SK-N-SH treated with all-trans-retinoic acid at 6 μM for 48 hours (cell line): ENCODE results near the gene SRBD1.

Source experiments
- ATAC-seq: fragments of 200-7000 bp; cut with Tn5 transposase; 3 replicates; pipeline ENCODE4 v1.9.1; 2020; ENCODE audit warnings: mild to moderate bottlenecking, moderate library complexity
- ARNTL ChIP-seq: fragments of 450-650 bp; formaldehyde crosslinking; IDR thresholded peaks from 2 replicates; pipeline ENCODE4 v1.5.0; 2020; ENCODE audit warnings: low read depth, mild to moderate bottlenecking, moderate library complexity, borderline replicate concordance
- BACH2 ChIP-seq: fragments of 250-450 bp; sonication (Bioruptor Pico); IDR thresholded peaks from 2 replicates; pipeline ENCODE4 v1.9.0; 2021; ENCODE audit warnings: mild to moderate bottlenecking, borderline replicate concordance
- CSRNP3 ChIP-seq: fragments of 250-450 bp; sonication (Bioruptor Pico); IDR thresholded peaks from 2 replicates; pipeline ENCODE4 v1.5.1; 2021; ENCODE audit warnings: mild to moderate bottlenecking, moderate library complexity
- ESRRG ChIP-seq: fragments of 250-450 bp; sonication (Bioruptor Pico); IDR thresholded peaks from 2 replicates; pipeline ENCODE4 v1.6.1; 2021; ENCODE audit warnings: mild to moderate bottlenecking
- GLIS3 ChIP-seq: fragments of 250-450 bp; sonication (Bioruptor Pico); IDR thresholded peaks from 2 replicates; pipeline ENCODE4 v1.5.0; 2020; ENCODE audit warnings: mild to moderate bottlenecking, moderate library complexity
- ISL1 ChIP-seq: fragments of 250-450 bp; sonication (Bioruptor Pico); IDR thresholded peaks from 2 replicates; pipeline ENCODE4 v2.1.2; 2022; ENCODE audit warnings: mild to moderate bottlenecking, moderate library complexity
- OSR1 ChIP-seq: fragments of 250-450 bp; sonication (Bioruptor Pico); IDR thresholded peaks from 2 replicates; pipeline ENCODE4 v1.8.0; 2022; ENCODE audit warnings: moderate library complexity, mild to moderate bottlenecking, inconsistent platforms
- PATZ1 ChIP-seq: fragments of 250-450 bp; sonication (Bioruptor Pico); IDR thresholded peaks from 2 replicates; pipeline ENCODE4 v1.8.0; 2020; ENCODE audit warnings: mild to moderate bottlenecking, moderate library complexity, borderline replicate concordance
- RARB ChIP-seq: fragments of 250-450 bp; sonication (Bioruptor Pico); IDR thresholded peaks from 2 replicates; pipeline ENCODE4 v1.8.0; 2021; ENCODE audit warnings: mild to moderate bottlenecking, moderate library complexity
- SNAI2 ChIP-seq: fragments of 250-450 bp; sonication (Bioruptor Pico); IDR thresholded peaks from 2 replicates; pipeline ENCODE4 v1.5.0; 2020; ENCODE audit warnings: mild to moderate bottlenecking, moderate library complexity
- TCF4 ChIP-seq: fragments of 250-450 bp; sonication (Bioruptor Pico); IDR thresholded peaks from 2 replicates; pipeline ENCODE4 v1.8.0; 2021; ENCODE audit warnings: mild to moderate bottlenecking, moderate library complexity, borderline replicate concordance
- TOX ChIP-seq: fragments of 250-450 bp; sonication (Bioruptor Pico); IDR thresholded peaks from 2 replicates; pipeline ENCODE4 v1.8.0; 2021; ENCODE audit warnings: mild to moderate bottlenecking, moderate library complexity, borderline replicate concordance
- ZC3H10 ChIP-seq: fragments of 250-450 bp; sonication (Bioruptor Pico); IDR thresholded peaks from 2 replicates; pipeline ENCODE4 v1.5.1; 2021; ENCODE audit warnings: mild to moderate bottlenecking, moderate library complexity
- ZFP3 ChIP-seq: fragments of 250-450 bp; sonication (Bioruptor Pico); IDR thresholded peaks from 2 replicates; pipeline ENCODE4 v1.5.0; 2020; ENCODE audit warnings: mild to moderate bottlenecking, moderate library complexity
- ZFP30 ChIP-seq: fragments of 450-650 bp; formaldehyde crosslinking; IDR thresholded peaks from 2 replicates; pipeline ENCODE4 v1.5.0; 2022; ENCODE audit warnings: mild to moderate bottlenecking, moderate library complexity
- ZNF565 ChIP-seq: fragments of 450-650 bp; formaldehyde crosslinking; conservative IDR thresholded peaks from 2 replicates; pipeline ENCODE4 v1.5.0; 2020; ENCODE audit warnings: low read depth, mild to moderate bottlenecking, moderate library complexity
- ZNF70 ChIP-seq: fragments of 450-650 bp; formaldehyde crosslinking; IDR thresholded peaks from 2 replicates; pipeline ENCODE4 v1.5.0; 2020; ENCODE audit warnings: mild to moderate bottlenecking, moderate library complexity
- ZNF8 ChIP-seq: fragments of 450-650 bp; formaldehyde crosslinking; IDR thresholded peaks from 2 replicates; pipeline ENCODE4 v1.5.0; 2020; ENCODE audit warnings: mild to moderate bottlenecking, moderate library complexity
- TF ChIP-seq, protein P1 (sequence below): fragments of 250-450 bp; sonication (Bioruptor Pico); IDR thresholded peaks from 2 replicates; pipeline ENCODE4 v1.5.0; 2020; ENCODE audit warnings: mild to moderate bottlenecking, moderate library complexity
- TF ChIP-seq, protein P2 (sequence below): fragments of 250-450 bp; sonication (Bioruptor Pico); IDR thresholded peaks from 2 replicates; pipeline ENCODE4 v1.5.1; 2020; ENCODE audit warnings: low read depth, mild to moderate bottlenecking, moderate library complexity
- TF ChIP-seq, protein P3 (sequence below): fragments of 250-450 bp; sonication (Bioruptor Pico); IDR thresholded peaks from 2 replicates; pipeline ENCODE4 v1.8.0; 2021; ENCODE audit warnings: low read depth, mild to moderate bottlenecking, moderate library complexity, borderline replicate concordance

SRBD1 gene

GRCh38 chr2:45582522-45582921 lies 28.5 kb downstream of the SRBD1 start:
- no peak for TF ChIP-seq SNAI2 (CRISPR knock-in tag)

DNA sequence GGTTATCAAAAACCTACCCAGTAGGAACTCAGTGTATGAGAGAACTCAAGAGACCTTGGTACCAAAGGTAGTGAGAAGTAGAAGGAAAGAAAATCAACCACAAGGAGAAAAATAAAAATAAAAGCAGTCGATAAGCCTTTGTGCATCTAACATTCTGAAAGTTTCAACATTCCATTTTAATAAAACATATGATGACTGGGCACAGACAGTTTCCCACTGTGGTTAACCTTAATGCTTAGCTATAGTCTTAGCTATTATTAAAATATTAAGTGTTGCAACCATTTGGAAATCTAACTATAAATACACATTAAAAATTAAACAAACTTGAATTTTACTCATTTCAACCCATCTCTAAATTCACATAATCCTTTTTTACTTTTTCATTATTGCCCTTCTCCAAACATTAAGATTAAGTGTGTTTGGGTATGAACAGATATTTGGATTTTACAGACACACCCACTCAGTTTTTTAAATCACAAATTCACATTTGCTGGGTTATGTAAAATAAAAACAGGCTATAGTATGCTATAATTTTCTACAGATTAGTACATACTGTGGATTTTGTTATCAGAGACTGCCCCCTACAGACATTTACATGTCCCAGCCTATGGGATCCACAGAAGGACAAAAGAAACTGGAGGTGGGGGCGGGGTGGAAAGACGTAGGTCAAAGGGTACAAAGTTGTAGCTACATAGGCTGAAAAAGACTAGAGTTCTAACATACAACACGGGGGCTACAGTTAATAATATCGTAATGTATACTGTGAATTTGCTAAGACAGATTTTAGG lies 32.8 kb downstream of the SRBD1 start:
- TF ChIP-seq ZFP30 (CRISPR knock-in tag) (no peak), ISL1 (CRISPR knock-in tag) (no peak), ZFP3 (CRISPR knock-in tag) (no peak), TOX (CRISPR knock-in tag) (no peak), TCF4 (no peak), OSR1 (no peak), BACH2 (CRISPR knock-in tag) (no peak), ZNF70 (CRISPR knock-in tag) (no peak), PATZ1 (CRISPR knock-in tag) (no peak)
- TF ChIP-seq, protein P1, sequence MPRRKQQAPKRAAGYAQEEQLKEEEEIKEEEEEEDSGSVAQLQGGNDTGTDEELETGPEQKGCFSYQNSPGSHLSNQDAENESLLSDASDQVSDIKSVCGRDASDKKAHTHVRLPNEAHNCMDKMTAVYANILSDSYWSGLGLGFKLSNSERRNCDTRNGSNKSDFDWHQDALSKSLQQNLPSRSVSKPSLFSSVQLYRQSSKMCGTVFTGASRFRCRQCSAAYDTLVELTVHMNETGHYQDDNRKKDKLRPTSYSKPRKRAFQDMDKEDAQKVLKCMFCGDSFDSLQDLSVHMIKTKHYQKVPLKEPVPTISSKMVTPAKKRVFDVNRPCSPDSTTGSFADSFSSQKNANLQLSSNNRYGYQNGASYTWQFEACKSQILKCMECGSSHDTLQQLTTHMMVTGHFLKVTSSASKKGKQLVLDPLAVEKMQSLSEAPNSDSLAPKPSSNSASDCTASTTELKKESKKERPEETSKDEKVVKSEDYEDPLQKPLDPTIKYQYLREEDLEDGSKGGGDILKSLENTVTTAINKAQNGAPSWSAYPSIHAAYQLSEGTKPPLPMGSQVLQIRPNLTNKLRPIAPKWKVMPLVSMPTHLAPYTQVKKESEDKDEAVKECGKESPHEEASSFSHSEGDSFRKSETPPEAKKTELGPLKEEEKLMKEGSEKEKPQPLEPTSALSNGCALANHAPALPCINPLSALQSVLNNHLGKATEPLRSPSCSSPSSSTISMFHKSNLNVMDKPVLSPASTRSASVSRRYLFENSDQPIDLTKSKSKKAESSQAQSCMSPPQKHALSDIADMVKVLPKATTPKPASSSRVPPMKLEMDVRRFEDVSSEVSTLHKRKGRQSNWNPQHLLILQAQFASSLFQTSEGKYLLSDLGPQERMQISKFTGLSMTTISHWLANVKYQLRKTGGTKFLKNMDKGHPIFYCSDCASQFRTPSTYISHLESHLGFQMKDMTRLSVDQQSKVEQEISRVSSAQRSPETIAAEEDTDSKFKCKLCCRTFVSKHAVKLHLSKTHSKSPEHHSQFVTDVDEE, result no peak
- TF ChIP-seq, all 23 proteins: peak for 0
- ATAC-seq, result peak; percentile 93

More at GRCh38 chr2:45582522-45582921, 28.5 kb downstream of the SRBD1 start:
- ATAC-seq, result no peak

DNA sequence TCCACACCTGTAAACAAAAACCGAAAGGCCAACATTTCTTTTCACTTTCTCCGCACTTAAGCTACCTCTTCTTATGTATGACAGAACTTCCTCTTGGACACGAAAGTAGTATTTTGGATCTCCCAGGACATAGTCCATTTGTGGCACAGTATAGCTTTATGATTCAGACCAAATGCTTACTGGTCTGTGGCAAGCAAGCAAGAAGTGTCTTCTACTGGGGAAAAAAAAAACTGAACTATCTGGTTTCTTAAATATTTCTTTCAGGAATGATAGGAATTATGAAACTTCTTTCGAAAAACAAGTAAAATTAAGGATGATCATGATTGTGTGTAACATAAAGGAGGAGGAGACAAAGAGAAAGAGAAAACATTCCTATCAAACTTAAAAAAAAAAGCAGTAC lies 33.6 kb downstream of the SRBD1 start:
- no peak for TF ChIP-seq ZNF565 (CRISPR knock-in tag)
- TF ChIP-seq, protein P2, sequence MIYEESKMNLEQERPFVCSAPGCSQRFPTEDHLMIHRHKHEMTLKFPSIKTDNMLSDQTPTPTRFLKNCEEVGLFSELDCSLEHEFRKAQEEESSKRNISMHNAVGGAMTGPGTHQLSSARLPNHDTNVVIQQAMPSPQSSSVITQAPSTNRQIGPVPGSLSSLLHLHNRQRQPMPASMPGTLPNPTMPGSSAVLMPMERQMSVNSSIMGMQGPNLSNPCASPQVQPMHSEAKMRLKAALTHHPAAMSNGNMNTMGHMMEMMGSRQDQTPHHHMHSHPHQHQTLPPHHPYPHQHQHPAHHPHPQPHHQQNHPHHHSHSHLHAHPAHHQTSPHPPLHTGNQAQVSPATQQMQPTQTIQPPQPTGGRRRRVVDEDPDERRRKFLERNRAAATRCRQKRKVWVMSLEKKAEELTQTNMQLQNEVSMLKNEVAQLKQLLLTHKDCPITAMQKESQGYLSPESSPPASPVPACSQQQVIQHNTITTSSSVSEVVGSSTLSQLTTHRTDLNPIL (CRISPR knock-in tag), result no peak
- TF ChIP-seq OSR1, result no peak
- TF ChIP-seq, protein P1, result no peak
- no peak for TF ChIP-seq ESRRG
- TF ChIP-seq ZNF70 (CRISPR knock-in tag), result no peak
- no peak for TF ChIP-seq ZNF8 (CRISPR knock-in tag)
- no peak for TF ChIP-seq RARB (CRISPR knock-in tag)
- no peak for TF ChIP-seq TCF4
- TF ChIP-seq ZFP30 (CRISPR knock-in tag), result no peak
- TF ChIP-seq CSRNP3 (CRISPR knock-in tag), result no peak
- no peak for TF ChIP-seq ARNTL
- no peak for TF ChIP-seq TOX (CRISPR knock-in tag)
- TF ChIP-seq ZC3H10 (CRISPR knock-in tag), result no peak
- no peak for TF ChIP-seq ZFP3 (CRISPR knock-in tag)
- TF ChIP-seq PATZ1 (CRISPR knock-in tag), result no peak
- TF ChIP-seq, protein P3, sequence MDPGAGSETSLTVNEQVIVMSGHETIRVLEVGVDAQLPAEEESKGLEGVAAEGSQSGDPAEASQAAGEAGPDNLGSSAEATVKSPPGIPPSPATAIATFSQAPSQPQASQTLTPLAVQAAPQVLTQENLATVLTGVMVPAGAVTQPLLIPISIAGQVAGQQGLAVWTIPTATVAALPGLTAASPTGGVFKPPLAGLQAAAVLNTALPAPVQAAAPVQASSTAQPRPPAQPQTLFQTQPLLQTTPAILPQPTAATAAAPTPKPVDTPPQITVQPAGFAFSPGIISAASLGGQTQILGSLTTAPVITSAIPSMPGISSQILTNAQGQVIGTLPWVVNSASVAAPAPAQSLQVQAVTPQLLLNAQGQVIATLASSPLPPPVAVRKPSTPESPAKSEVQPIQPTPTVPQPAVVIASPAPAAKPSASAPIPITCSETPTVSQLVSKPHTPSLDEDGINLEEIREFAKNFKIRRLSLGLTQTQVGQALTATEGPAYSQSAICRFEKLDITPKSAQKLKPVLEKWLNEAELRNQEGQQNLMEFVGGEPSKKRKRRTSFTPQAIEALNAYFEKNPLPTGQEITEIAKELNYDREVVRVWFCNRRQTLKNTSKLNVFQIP (CRISPR knock-in tag), result no peak
- TF ChIP-seq SNAI2 (CRISPR knock-in tag), result no peak
- no peak for TF ChIP-seq GLIS3
- TF ChIP-seq ISL1 (CRISPR knock-in tag), result no peak
- ATAC-seq, result peak; percentile 49
